22Rv1 (cell line): ENCODE measurements around the gene SPEG.

Experiments
- H3K27ac ChIP-seq: fragments of 450-650 bp; 2 replicates; pipeline ENCODE4 v1.5.1; 2017
- CTCF ChIP-seq: fragments of 450-650 bp; IDR thresholded peaks from 2 replicates; pipeline ENCODE4 v1.5.1; 2017; ENCODE audit warnings: mild to moderate bottlenecking
- ZFX ChIP-seq: fragments of 450-650 bp; IDR thresholded peaks from 2 replicates; pipeline ENCODE4 v1.6.1; 2017; ENCODE audit warnings: antibody characterized with exemption, borderline replicate concordance

Gene SPEG

GRCh38 chr2:219466816-219467735 lies 32.4 kb downstream of the SPEG start:
- TF ChIP-seq CTCF (no peak), ZFX (no peak)
- no peak overlapping the region for H3K27ac ChIP-seq

- TF ChIP-seq CTCF (no peak), ZFX (no peak)
- no peak overlapping the region for H3K27ac ChIP-seq
Observed at GRCh38 chr2:219467736-219468075, 33.1 kb downstream of the SPEG start.

- TF ChIP-seq ZFX (no peak), CTCF (no peak)
- no peak overlapping the region for H3K27ac ChIP-seq
Observed at GRCh38 chr2:219468410-219469185, 34.0 kb downstream of the SPEG start.

GRCh38 chr2:219469186-219469724 lies 34.6 kb downstream of the SPEG start:
- TF ChIP-seq ZFX (no peak), CTCF (no peak)
- H3K27ac ChIP-seq = no peak overlapping the region

GRCh38 chr2:219470429-219470828 lies 35.8 kb downstream of the SPEG start:
- TF ChIP-seq CTCF = no peak
- no peak for TF ChIP-seq ZFX
- no peak overlapping the region for H3K27ac ChIP-seq

GRCh38 chr2:219471476-219472371 lies 37.1 kb downstream of the SPEG start:
- TF ChIP-seq ZFX (no peak), CTCF (no peak)
- H3K27ac ChIP-seq = no peak overlapping the region
